Measurements from ENCODE around the gene SMG1.
"Not testable (repeated sequence)": the region's sequence is repeated elsewhere in the genome, so short reads cannot be mapped to it uniquely, and the experiment has no call there.

Gene SMG1

DNA sequence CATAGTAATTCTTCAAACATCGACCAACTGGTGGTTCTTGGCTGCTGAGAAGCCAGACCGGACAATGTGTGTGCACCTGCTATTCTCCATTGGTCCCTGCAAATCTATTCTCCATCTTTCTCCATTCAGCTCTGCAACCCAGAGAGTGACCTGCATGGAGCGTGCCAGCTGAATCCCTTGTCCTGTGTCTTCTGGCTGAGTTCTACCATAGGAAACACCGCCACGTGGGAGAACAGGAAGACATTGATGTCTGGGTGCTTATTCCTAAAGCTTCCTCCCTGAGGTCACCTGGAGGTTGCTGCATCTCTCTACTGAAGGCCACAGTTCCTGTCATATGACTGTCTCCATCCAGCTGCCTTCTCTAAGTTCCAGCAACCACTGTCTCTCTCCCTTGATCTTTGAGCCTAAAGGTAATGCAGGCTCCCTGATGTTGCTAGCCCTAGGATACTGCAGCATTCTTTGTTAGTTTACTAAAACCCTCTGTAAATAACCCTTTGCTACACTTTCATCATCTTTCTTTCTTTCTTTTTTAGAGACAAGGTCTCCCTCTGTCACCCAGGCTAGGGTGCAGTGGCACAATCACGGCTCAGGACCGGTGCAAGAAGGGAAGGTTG, 10.6 kb upstream of the SMG1 start:
- 77% methylated on average over 5 of the region's 7 CpGs for WGBS (ENCODE audit: insufficient coverage)
- POLR2A ChIA-PET: no interaction called here

DNA sequence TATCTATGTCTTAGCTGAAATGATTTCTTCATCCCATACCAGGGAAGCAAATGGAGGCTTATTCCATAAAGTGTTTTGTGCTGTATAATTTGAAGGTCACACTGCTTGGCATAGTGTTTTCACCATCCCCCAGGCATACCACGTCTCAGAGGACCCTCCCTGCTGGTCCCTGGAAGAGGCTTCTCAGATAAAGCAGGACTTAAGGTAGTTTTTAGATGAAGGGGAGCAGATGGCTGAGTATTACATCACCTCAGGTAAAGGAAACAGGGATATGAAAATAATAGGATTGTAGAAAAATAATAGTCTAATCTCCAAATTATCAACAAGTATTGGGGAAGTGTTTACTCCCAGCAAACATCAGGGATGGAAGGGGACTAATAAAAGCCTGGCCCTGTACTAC, 7.3 kb upstream of the SMG1 start:
- 86% methylated on average over 1 of the region's 1 CpG for WGBS (ENCODE audit: insufficient coverage)
- peaks cover 0 to 4% (median 2%) of the 10 kb centered on the region in 4 experiments for H3K4me1 ChIP-seq (ENCODE audit: control extremely low read depth in 1 of 4, control insufficient read depth in 4 of 4, insufficient read depth in 4 of 4, low read length in 3 of 4)
- no peaks in the 10 kb centered on the region for H3K9me3 ChIP-seq (ENCODE audit: control extremely low read depth in 1 of 5, control insufficient read depth in 4 of 5, insufficient read depth in 2 of 5, low read depth in 1 of 5, low read length in 4 of 5)
- DNase-seq: no peak
- ChIA-PET CTCF (interaction anchor here (1.2 to 2.0 kb wide), 2 partner anchors 10 to 13 kb away, joined by 3 to 5 read pairs; no protein-coding TSS in a partner anchor), POLR2A (no interaction called here)
- no peaks in the 10 kb centered on the region for H3K27me3 ChIP-seq (replicated peaks in 2 of 5; ENCODE audit: control insufficient read depth in 4 of 5, insufficient read depth in 5 of 5, low read length in 4 of 5)
- no peaks in the 10 kb centered on the region for H3K36me3 ChIP-seq (ENCODE audit: control insufficient read depth in 4 of 4, insufficient read depth in 4 of 4, low read length in 3 of 4)
- H3K4me3 ChIP-seq (ENCODE audit: control insufficient read depth in 1 of 7, extremely low read depth in 1 of 7, insufficient read depth in 4 of 7, low read depth in 2 of 7, low read length in 6 of 7): no peak overlapping the region
- no peak overlapping the region for H3K27ac ChIP-seq (ENCODE audit: insufficient read depth in 1 of 2, low read depth in 1 of 2, low read length in 2 of 2, poor library complexity in 1 of 2, severe bottlenecking in 2 of 2)

More for the DNA sequence above, 10.6 kb upstream of the SMG1 start:
- H3K36me3 ChIP-seq (ENCODE audit: control insufficient read depth in 4 of 4, insufficient read depth in 4 of 4, low read length in 3 of 4): no peaks in the 10 kb centered on the region
- no peaks in the 10 kb centered on the region for H3K9me3 ChIP-seq (ENCODE audit: control extremely low read depth in 1 of 5, control insufficient read depth in 4 of 5, insufficient read depth in 2 of 5, low read depth in 1 of 5, low read length in 4 of 5)
- CTCF ChIA-PET: interaction anchor here (1.2 kb wide), 1 partner anchor 8 kb away, joined by 3 read pairs; no protein-coding TSS in a partner anchor
- no peak for DNase-seq
- no peaks in the 10 kb centered on the region for H3K27me3 ChIP-seq (replicated peaks in 2 of 5; ENCODE audit: control insufficient read depth in 4 of 5, insufficient read depth in 5 of 5, low read length in 4 of 5)
- peaks cover 0 to 4% (median 2%) of the 10 kb centered on the region in 4 experiments for H3K4me1 ChIP-seq (ENCODE audit: control extremely low read depth in 1 of 4, control insufficient read depth in 4 of 4, insufficient read depth in 4 of 4, low read length in 3 of 4)
- no peak overlapping the region for H3K27ac ChIP-seq (ENCODE audit: insufficient read depth in 1 of 2, low read depth in 1 of 2, low read length in 2 of 2, poor library complexity in 1 of 2, severe bottlenecking in 2 of 2)
- no peak overlapping the region for H3K4me3 ChIP-seq (ENCODE audit: control insufficient read depth in 1 of 7, extremely low read depth in 1 of 7, insufficient read depth in 4 of 7, low read depth in 2 of 7, low read length in 6 of 7)

DNA sequence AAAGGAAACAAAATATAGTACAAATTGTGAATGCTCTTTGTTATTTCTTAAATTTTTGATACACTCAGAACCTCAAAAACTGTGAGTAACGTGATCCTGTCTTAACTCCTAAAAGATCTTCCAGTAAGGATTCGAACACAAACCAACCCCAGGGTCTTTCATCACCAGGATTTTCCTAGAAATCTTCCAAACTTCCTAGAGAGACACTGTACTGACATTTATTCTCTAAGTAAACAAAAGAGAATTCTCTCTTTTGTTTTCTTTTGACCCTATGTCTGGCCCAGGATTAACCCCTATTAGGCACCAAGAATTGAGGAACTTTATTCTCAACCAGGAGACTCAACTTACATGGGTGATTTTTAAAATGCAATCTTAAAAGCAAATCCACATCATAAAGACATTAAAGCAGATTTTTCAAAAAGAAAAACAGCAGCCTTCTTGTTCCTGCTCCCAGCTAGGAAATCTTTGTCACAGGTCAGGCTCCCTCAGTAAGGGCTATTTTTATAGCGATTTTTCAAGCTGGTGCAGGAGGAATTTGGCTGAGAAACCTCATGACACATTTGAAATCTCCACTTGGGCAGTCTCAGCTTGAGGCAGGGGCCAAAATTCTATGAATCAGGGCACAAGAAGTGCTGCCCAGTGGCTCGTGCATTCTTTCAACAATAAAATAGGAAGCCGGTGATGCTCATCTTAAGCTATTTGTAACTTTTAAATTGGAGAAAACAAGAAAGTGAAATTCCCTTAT, 6.2 kb upstream of the SMG1 start:
- Histone ChIP-seq H3K4me1 (ENCODE audit: control extremely low read depth in 1 of 4, control insufficient read depth in 4 of 4, insufficient read depth in 4 of 4, low read length in 3 of 4) (peaks cover 0 to 4% (median 2%) of the 10 kb centered on the region in 4 experiments), H3K9me3 (ENCODE audit: control extremely low read depth in 1 of 5, control insufficient read depth in 4 of 5, insufficient read depth in 2 of 5, low read depth in 1 of 5, low read length in 4 of 5) (no peaks in the 10 kb centered on the region), H3K36me3 (ENCODE audit: control insufficient read depth in 4 of 4, insufficient read depth in 4 of 4, low read length in 3 of 4) (no peaks in the 10 kb centered on the region), H3K27ac (ENCODE audit: insufficient read depth in 1 of 2, low read depth in 1 of 2, low read length in 2 of 2, poor library complexity in 1 of 2, severe bottlenecking in 2 of 2) (no peak overlapping the region), H3K4me3 (ENCODE audit: control insufficient read depth in 1 of 7, extremely low read depth in 1 of 7, insufficient read depth in 4 of 7, low read depth in 2 of 7, low read length in 6 of 7) (no peak overlapping the region), H3K27me3 (replicated peaks in 2 of 5; ENCODE audit: control insufficient read depth in 4 of 5, insufficient read depth in 5 of 5, low read length in 4 of 5) (no peaks in the 10 kb centered on the region)
- no peak for DNase-seq
- POLR2A ChIA-PET: no interaction called here
- 85% methylated on average over 4 of the region's 5 CpGs for WGBS (ENCODE audit: insufficient coverage)
- CTCF ChIA-PET: interaction anchor here (1.2 to 2.0 kb wide), 2 partner anchors 11 to 13 kb away, joined by 4 to 5 read pairs; no protein-coding TSS in a partner anchor

DNA sequence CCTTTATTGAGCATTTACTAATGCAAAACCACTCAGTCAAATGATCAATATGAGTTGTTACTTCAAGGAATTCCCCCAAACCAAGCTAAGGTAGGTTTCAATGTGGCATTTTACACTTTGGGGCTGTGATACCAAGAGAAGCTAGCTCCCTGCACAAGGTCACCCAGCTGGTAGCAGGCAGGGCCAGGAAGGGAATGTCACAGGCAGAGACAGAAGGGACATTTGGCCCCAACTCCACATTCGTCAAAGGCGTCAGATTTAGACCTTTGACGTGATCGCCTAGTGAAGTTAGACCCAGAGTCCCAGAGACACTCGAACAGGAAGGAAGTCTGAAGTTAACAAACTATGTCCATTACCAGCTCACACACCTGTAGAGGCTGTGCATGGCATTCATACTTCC, 5.5 kb upstream of the SMG1 start:
- ChIA-PET POLR2A (no interaction called here), CTCF (interaction anchor here (1.2 to 2.0 kb wide), 2 partner anchors 12 to 14 kb away, joined by 4 to 5 read pairs; no protein-coding TSS in a partner anchor)
- no peaks in the 10 kb centered on the region for H3K27me3 ChIP-seq (replicated peaks in 2 of 5; ENCODE audit: control insufficient read depth in 4 of 5, insufficient read depth in 5 of 5, low read length in 4 of 5)
- no peaks in the 10 kb centered on the region for H3K9me3 ChIP-seq (ENCODE audit: control extremely low read depth in 1 of 5, control insufficient read depth in 4 of 5, insufficient read depth in 2 of 5, low read depth in 1 of 5, low read length in 4 of 5)
- 72% methylated on average over 5 of the region's 5 CpGs for WGBS (ENCODE audit: insufficient coverage)
- H3K4me3 ChIP-seq (ENCODE audit: control insufficient read depth in 1 of 7, extremely low read depth in 1 of 7, insufficient read depth in 4 of 7, low read depth in 2 of 7, low read length in 6 of 7): no peak overlapping the region
- no peaks in the 10 kb centered on the region for H3K36me3 ChIP-seq (ENCODE audit: control insufficient read depth in 4 of 4, insufficient read depth in 4 of 4, low read length in 3 of 4)
- DNase-seq: no peak
- peaks cover 0 to 6% (median 4%) of the 10 kb centered on the region in 4 experiments for H3K4me1 ChIP-seq (ENCODE audit: control extremely low read depth in 1 of 4, control insufficient read depth in 4 of 4, insufficient read depth in 4 of 4, low read length in 3 of 4)
- H3K27ac ChIP-seq (ENCODE audit: insufficient read depth in 1 of 2, low read depth in 1 of 2, low read length in 2 of 2, poor library complexity in 1 of 2, severe bottlenecking in 2 of 2): no peak overlapping the region

DNA sequence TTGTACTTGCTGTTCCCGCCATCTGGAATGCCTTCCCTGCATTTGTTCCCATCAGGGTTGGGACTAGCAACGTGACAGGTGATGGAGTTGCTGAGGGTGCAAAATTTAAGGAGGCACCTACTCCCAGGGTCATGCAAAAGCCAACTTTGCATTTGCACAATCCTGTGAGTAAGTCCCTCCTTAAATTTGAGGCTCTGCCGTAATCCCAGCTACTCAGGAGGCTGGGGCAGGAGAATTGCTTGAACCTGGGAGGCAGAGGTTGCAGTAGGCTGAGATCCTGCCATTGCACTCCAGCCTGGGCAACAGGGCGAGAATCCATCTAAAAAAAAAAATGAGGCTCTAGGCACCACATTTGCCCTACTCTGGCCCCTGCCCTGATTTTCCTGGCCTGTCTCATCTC, 3.9 kb upstream of the SMG1 start:
- H3K4me1 ChIP-seq (ENCODE audit: control extremely low read depth in 1 of 4, control insufficient read depth in 4 of 4, insufficient read depth in 4 of 4, low read length in 3 of 4); H3K27me3 ChIP-seq (replicated peaks in 2 of 5; ENCODE audit: control insufficient read depth in 4 of 5, insufficient read depth in 5 of 5, low read length in 4 of 5); H3K27ac ChIP-seq (ENCODE audit: insufficient read depth in 1 of 2, low read depth in 1 of 2, low read length in 2 of 2, poor library complexity in 1 of 2, severe bottlenecking in 2 of 2); POLR2A ChIA-PET; CTCF ChIA-PET; H3K9me3 ChIP-seq (ENCODE audit: control extremely low read depth in 1 of 5, control insufficient read depth in 4 of 5, insufficient read depth in 2 of 5, low read depth in 1 of 5, low read length in 4 of 5); H3K36me3 ChIP-seq (ENCODE audit: control insufficient read depth in 4 of 4, insufficient read depth in 4 of 4, low read length in 3 of 4); H3K4me3 ChIP-seq (ENCODE audit: control insufficient read depth in 1 of 7, extremely low read depth in 1 of 7, insufficient read depth in 4 of 7, low read depth in 2 of 7, low read length in 6 of 7); DNase-seq: not testable (repeated sequence)
- 95% methylated on average over 4 of the region's 4 CpGs for WGBS (ENCODE audit: insufficient coverage)

DNA sequence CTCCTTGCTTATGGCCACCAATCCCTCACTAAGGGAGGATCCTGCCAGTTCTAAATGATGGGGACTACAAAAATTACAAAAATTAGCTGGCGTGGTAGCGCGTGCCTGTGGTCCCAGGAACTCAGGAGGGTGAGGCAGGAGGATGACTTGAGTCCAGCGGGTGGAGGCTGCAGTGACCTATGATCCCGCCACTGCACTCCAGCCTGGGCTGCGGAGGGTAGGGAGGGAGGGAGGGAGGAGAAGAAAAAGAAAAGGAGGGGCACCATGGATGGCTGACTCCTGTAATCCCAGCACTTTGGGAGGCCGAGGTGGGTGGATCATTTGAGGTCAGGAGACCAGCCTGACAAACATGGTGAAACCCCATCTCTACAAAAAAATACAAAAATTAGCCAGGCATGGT, 1.9 kb upstream of the SMG1 start:
- H3K27ac ChIP-seq (ENCODE audit: insufficient read depth in 1 of 2, low read depth in 1 of 2, low read length in 2 of 2, poor library complexity in 1 of 2, severe bottlenecking in 2 of 2); POLR2A ChIA-PET; H3K9me3 ChIP-seq (ENCODE audit: control extremely low read depth in 1 of 5, control insufficient read depth in 4 of 5, insufficient read depth in 2 of 5, low read depth in 1 of 5, low read length in 4 of 5); H3K36me3 ChIP-seq (ENCODE audit: control insufficient read depth in 4 of 4, insufficient read depth in 4 of 4, low read length in 3 of 4); DNase-seq; H3K27me3 ChIP-seq (replicated peaks in 2 of 5; ENCODE audit: control insufficient read depth in 4 of 5, insufficient read depth in 5 of 5, low read length in 4 of 5); H3K4me3 ChIP-seq (ENCODE audit: control insufficient read depth in 1 of 7, extremely low read depth in 1 of 7, insufficient read depth in 4 of 7, low read depth in 2 of 7, low read length in 6 of 7): not testable (repeated sequence)
- WGBS (ENCODE audit: insufficient coverage): 100% methylated on average over 4 of the region's 7 CpGs
- H3K4me1 ChIP-seq (ENCODE audit: control extremely low read depth in 1 of 4, control insufficient read depth in 4 of 4, insufficient read depth in 4 of 4, low read length in 3 of 4): peaks cover 5 to 17% (median 13%) of the 10 kb centered on the region in 4 experiments
- CTCF ChIA-PET: interaction anchor here (1.1 kb wide), 1 partner anchor 17 kb away, joined by 3 read pairs; no protein-coding TSS in a partner anchor

Measured in common myeloid progenitor, CD34-positive (primary cell).